IPS-NIHi11 (cell line): Measurements from ENCODE around the gene SOD1.

Experiments used
- DNase-seq: peaks from one replicate; pipeline ENCODE4 v3.0.0; 2012; ENCODE audit warnings: mixed read lengths, low spot score

The SOD1 gene

GRCh38 chr21:31684918-31685317 is 25.4 kb downstream of the SOD1 start:
- no peak for DNase-seq

GRCh38 chr21:31686272-31686915 is 26.9 kb downstream of the SOD1 start:
- no peak for DNase-seq

- DNase-seq: no peak
Observed at GRCh38 chr21:31687108-31687507, 27.6 kb downstream of the SOD1 start.

GRCh38 chr21:31688603-31689368 is 29.3 kb downstream of the SOD1 start:
- DNase-seq: no peak

GRCh38 chr21:31693222-31693621 is 33.7 kb downstream of the SOD1 start:
- no peak for DNase-seq

- DNase-seq: no peak
Observed at GRCh38 chr21:31696424-31696823, 36.9 kb downstream of the SOD1 start.

GRCh38 chr21:31698461-31698860 is 39.0 kb downstream of the SOD1 start:
- no peak for DNase-seq

GRCh38 chr21:31700040-31700439 is 40.5 kb downstream of the SOD1 start:
- DNase-seq: no peak

- no peak for DNase-seq
Observed at GRCh38 chr21:31706562-31706961, 47.1 kb downstream of the SOD1 start.

GRCh38 chr21:31707499-31707898 is 48.0 kb downstream of the SOD1 start:
- DNase-seq: no peak

GRCh38 chr21:31708541-31708940 is 49.0 kb downstream of the SOD1 start:
- no peak for DNase-seq

- no peak for DNase-seq
Observed at GRCh38 chr21:31710586-31710985, 51.1 kb downstream of the SOD1 start.

GRCh38 chr21:31711326-31711725 is 51.8 kb downstream of the SOD1 start:
- DNase-seq: no peak

GRCh38 chr21:31711745-31712285 is 52.3 kb downstream of the SOD1 start:
- DNase-seq: no peak

GRCh38 chr21:31713115-31713514 is 53.6 kb downstream of the SOD1 start:
- no peak for DNase-seq

- no peak for DNase-seq
Observed at GRCh38 chr21:31713973-31714740, 54.7 kb downstream of the SOD1 start.

- no peak for DNase-seq
Observed at GRCh38 chr21:31714741-31715365, 55.4 kb downstream of the SOD1 start.

- DNase-seq: no peak
Observed at GRCh38 chr21:31716106-31716505, 56.6 kb downstream of the SOD1 start.
